GM23338 (cell line): Measurements from ENCODE around the gene SOX10.

Experiments
- CREB1 ChIP-seq: fragments of 250-450 bp; sonication (Bioruptor Pico); IDR thresholded peaks from 2 replicates; pipeline ENCODE4 v1.5.0; 2020; ENCODE audit warnings: low read depth, mild to moderate bottlenecking, moderate library complexity
- CTCF ChIP-seq, 2 experiments: fragments of 200-600 bp in 1 of 2; sonication (generic) in 1 of 2; conservative IDR thresholded peaks; 2 replicates each; pipeline versions ENCODE4 v1.5.1 to v1.6.1; 2016 to 2017; ENCODE audit warnings: antibody characterized with exemption in 2 of 2, low read depth in 2 of 2, mild to moderate bottlenecking in 2 of 2, moderate library complexity in 1 of 2
- ETS1 ChIP-seq: IDR thresholded peaks from 2 replicates; pipeline ENCODE4 v1.6.1; 2016; ENCODE audit warnings: antibody characterized with exemption
- EZH2 ChIP-seq: fragments of 200-600 bp; sonication (generic); IDR thresholded peaks from one replicate; pipeline ENCODE4 v1.8.0; 2017; ENCODE audit warnings: antibody characterized with exemption, mild to moderate bottlenecking, low read depth; ENCODE audit not compliant: unreplicated experiment
- EZH2phosphoT487 ChIP-seq: fragments of 200-600 bp; sonication (generic); IDR thresholded peaks from one replicate; pipeline ENCODE4 v1.8.1; 2018; ENCODE audit warnings: antibody characterized with exemption; ENCODE audit not compliant: unreplicated experiment
- JUNB ChIP-seq: IDR thresholded peaks from one replicate; pipeline ENCODE4 v1.6.1; 2016; ENCODE audit warnings: antibody characterized with exemption; ENCODE audit not compliant: unreplicated experiment
- NANOG ChIP-seq: IDR thresholded peaks from 2 replicates; pipeline ENCODE4 v1.6.1; 2016; ENCODE audit warnings: antibody characterized with exemption, borderline replicate concordance
- POLR2AphosphoS5 ChIP-seq: IDR thresholded peaks from 2 replicates; pipeline ENCODE4 v1.6.1; 2016; ENCODE audit warnings: antibody characterized with exemption, low read depth
- REST ChIP-seq: IDR thresholded peaks from one replicate; pipeline ENCODE4 v1.6.1; 2018; ENCODE audit warnings: antibody characterized with exemption; ENCODE audit not compliant: unreplicated experiment
- STAT1 ChIP-seq: IDR thresholded peaks from one replicate; pipeline ENCODE4 v1.6.1; 2016; ENCODE audit warnings: antibody characterized with exemption; ENCODE audit not compliant: unreplicated experiment
- ZNF331 ChIP-seq: fragments of 250-450 bp; sonication (Bioruptor Pico); IDR thresholded peaks from 2 replicates; pipeline ENCODE4 v1.5.0; 2020; ENCODE audit warnings: low read depth, mild to moderate bottlenecking, moderate library complexity
- ZNF462 ChIP-seq: fragments of 250-450 bp; sonication (Bioruptor Pico); IDR thresholded peaks from 2 replicates; pipeline ENCODE4 v1.5.0; 2020; ENCODE audit warnings: mild to moderate bottlenecking, moderate library complexity

- TF ChIP-seq CTCF (conservative IDR thresholded peaks at IDR 0.05; ENCODE audit: low read depth in 2 of 2) (no peak), ZNF462 (CRISPR knock-in tag) (no peak), EZH2phosphoT487 (no peak), JUNB (no peak), EZH2 (no peak), POLR2AphosphoS5 (no peak), ZNF331 (CRISPR knock-in tag) (no peak), REST (no peak), NANOG (no peak), ETS1 (no peak), CREB1 (no peak), STAT1 (no peak)
These were observed 16.5 kb downstream of the SOX10 start for GRCh38 chr22:37967637-37968451.
